GM21737 (cell line): Measurements from ENCODE around the gene CSGALNACT2.
"Not testable (repeated sequence)": the region's sequence is repeated elsewhere in the genome, so short reads cannot be mapped to it uniquely, and the experiment has no call there.

ENCODE experiments used
- ATAC-seq: cut with Tn5 transposase; IDR thresholded peaks from one replicate; pipeline ENCODE4 v1.9.1; 2021; ENCODE audit warnings: mild to moderate bottlenecking, moderate library complexity; ENCODE audit not compliant: unreplicated experiment

CSGALNACT2 gene

GRCh38 chr10:43212043-43212721, 73.9 kb downstream of the CSGALNACT2 start:
- ATAC-seq, result no peak

GRCh38 chr10:43214071-43214955, 76.1 kb downstream of the CSGALNACT2 start:
- ATAC-seq, result no peak

DNA sequence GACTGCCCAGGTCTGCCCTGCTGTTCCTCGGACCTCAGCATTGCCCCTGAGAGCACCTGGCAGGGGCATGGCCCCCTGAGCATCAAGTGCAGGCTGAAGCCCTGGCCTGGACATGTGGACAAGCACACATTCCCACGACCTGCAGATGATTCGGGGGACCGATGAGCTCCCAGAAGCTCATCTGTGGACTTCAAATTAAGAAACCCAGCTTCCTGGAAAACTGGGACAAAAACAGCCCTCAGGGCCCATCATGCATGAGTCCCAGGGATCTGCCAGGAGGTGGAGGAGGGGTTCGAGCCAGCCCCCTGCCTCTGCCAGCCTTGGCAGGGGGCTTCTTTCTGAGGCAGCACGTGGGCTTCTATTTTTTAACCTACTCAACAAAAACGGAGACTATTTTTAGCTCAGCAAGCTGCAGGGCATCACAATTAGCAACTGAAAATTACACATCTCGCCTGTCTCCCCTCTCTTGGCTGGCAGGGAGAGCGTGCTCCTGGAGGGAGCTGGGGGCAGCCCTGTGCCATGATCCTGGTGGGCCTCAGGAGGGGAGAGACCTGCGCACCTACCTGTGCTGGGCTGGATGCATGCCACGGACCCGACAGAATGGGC, 76.8 kb downstream of the CSGALNACT2 start:
- no peak for ATAC-seq

GRCh38 chr10:43215758-43216455, 77.7 kb downstream of the CSGALNACT2 start:
- no peak for ATAC-seq

DNA sequence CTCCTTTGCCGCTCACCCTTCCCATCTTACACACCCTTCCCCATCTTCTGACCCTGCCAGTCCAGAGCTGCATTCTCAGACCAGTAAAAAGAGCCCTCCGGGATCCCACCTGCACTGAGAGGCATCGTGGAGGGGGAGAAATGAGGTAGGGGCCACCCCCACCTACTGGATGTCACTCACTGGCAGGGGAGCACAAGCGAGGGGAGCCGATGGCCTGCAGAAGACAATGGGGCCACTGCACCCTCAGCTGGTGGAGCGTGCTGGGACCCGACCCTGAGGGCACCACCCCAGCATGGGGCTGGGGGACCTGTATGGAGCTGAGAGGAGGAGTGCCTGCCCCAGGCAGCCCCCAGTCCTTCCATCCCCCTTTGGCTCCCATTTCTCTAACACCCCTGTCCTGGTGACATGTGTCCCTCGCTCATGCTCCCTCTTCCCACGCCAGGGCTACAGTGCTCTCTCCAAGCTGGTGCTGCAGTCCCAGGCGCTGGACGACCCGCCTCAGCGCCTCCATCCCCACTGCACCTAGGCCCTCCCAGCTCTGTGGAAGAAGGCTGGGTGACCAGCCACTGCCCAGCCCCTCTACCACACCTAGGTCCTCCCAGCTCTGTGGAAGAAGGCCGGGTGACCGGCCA, 78.8 kb downstream of the CSGALNACT2 start:
- ATAC-seq, result no peak

DNA sequence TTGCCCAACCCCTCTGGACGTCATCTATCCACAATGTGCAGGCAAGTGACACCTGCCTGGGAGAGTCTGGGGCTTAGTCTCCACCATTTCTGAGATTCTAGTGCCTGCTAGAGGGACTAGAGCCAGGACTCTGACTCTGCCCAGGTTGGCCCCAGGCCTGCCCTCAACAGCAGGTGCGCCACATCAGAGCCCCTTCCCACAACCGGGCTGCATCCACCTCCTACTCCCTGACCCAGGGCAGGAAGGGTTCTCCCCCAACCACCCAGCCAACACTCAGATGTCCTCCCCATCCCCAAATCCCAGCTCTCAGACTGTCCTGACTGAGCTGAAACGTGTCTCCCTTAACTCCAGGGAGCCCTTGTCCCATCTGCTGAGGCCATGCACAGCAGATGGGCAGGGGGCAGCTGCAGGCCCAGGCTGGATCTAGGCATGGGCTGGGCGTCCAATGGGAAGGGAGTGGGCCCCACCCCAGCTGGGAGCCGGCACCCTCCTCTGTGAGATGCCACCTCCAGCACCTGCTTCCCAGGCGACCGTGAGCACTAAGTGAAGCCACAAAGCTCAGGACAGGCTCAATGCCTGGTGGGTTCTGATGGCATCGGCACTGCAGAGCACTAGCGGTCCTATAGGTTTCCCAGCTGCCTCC, 79.4 kb downstream of the CSGALNACT2 start:
- no peak for ATAC-seq

DNA sequence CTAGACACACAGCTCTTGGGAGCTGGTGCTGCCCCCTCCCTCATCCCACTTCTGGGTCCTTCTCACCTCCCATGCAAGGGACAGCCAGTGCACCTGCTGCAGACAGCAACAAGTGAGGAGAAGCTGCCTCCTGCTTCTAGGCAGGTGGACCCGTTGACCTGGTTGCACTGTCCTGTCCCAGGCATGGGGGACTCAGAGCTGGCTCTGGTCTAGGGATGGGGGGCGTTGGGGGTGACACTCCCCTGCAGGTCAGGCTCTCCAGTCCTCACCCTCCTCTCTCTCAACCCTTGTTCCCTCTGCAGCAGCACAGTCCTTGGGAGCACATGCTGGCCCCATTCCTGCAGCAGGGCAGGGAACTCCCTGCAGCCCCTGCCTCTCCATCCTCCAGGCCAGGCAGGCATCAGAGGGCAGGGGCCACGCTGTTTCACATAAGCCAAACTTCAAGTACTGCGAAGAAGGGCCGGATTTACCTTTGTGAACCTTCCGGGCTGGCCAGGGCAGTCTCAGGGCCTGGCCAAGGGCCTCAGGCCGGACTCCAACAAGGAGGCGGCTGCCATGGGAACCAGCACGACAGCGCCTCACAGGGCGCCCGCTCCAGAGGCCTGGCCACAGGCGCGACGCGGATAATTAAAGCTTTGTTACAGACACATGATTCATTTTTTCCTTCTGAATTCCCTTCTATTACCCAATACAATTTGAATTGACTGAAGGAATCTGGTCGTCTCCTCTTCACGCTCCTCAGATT, 80.1 kb downstream of the CSGALNACT2 start:
- ATAC-seq, result no peak

DNA sequence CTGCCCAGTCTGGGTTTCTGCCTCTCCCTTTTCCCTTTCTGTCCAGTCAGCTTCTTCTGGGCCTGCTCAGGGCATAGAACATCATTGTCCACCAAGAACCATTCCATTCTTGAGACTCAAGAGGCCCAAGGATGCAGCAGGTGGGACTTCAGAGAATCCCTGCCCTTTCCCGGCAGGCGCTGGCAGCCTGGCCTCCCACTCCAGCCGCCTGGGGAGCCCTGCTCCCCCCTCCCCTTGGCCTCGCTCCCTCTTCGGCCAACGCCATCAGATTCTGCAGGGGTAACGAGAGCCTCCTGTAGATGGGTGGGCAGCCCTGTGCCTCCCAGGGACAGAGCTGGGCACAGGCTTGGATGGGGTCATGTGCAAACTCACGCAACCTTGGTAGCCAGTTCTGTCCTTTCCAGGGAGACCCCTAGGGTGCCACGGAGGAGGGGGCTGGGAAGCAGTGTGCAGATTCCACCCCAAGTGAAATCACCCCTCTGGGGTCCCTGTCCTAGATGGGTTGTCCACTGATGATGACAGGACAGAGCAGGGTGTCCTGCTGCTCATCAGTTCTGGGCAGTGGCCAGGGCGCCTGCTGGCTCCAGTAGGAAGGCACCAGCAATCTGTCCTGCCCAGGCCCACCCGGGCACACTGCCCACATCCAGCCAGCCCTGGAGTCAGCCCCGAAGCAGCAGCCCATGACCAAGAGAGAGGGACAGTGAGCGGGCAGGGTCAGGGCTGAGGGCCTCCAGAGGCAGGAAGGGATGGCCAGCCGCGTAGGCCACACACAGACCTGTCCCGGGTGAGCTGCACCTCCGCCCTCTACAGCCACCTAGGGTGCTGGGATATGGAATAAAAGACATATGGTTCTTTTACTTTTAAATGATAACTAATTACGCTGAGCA, 80.9 kb downstream of the CSGALNACT2 start:
- no peak for ATAC-seq

DNA sequence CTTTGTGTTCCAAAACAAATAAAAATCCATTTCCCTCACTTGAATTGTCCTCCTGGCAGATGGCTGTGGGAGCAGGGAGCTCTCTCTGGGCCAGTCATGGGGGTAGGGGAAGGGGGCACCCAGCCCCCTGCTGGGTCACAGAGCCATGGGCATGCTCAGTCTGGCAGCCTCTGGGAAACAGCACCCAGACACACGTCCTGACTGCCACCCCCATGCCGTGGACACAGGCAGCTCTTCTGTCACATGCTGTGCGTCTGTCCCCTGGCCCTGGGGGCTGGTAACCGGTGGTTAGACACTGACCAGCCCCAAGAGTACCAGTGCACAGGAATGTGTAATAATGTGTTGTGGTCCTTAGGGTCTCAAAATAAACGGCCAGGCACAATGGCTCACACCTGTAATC, 81.6 kb downstream of the CSGALNACT2 start:
- no peak for ATAC-seq

- ATAC-seq, result not testable (repeated sequence)
These were observed 82.0 kb downstream of the CSGALNACT2 start for GRCh38 chr10:43220251-43220650.

DNA sequence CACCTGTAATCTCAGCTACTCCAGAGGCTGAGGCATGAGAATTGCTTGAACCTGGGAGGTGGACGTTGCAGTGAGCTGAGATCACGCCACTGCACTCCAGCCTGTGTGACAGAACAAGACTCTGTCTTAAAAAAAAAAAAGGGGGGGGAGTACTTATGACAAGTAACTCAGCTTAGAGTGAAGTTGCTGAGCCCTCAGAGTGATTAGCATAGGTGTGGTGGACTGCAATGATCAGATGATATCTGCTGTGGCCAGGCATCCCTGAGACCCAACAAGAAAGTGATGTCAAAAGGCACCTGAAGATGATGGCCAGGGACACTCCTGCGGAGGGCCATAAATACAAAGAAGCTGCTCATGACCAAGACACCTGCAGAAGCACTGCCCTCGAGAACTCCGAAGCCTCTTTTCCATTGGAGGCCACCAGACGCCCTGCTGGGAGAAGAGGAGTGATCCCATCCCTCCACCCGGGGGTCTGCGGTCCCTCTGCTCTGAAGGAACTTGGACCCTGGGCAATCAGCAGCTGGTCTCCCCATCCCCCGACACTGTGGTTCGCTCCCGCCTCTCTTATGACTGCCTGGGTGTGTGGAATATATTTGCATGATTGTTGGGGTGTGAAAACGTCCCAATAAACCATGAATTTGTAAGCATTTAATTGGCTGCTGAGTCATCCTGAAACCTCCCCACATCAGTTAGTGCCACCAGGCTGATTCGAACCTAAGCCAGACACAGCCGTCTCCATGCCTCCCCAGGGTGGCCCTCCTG, 82.6 kb downstream of the CSGALNACT2 start:
- no peak for ATAC-seq

DNA sequence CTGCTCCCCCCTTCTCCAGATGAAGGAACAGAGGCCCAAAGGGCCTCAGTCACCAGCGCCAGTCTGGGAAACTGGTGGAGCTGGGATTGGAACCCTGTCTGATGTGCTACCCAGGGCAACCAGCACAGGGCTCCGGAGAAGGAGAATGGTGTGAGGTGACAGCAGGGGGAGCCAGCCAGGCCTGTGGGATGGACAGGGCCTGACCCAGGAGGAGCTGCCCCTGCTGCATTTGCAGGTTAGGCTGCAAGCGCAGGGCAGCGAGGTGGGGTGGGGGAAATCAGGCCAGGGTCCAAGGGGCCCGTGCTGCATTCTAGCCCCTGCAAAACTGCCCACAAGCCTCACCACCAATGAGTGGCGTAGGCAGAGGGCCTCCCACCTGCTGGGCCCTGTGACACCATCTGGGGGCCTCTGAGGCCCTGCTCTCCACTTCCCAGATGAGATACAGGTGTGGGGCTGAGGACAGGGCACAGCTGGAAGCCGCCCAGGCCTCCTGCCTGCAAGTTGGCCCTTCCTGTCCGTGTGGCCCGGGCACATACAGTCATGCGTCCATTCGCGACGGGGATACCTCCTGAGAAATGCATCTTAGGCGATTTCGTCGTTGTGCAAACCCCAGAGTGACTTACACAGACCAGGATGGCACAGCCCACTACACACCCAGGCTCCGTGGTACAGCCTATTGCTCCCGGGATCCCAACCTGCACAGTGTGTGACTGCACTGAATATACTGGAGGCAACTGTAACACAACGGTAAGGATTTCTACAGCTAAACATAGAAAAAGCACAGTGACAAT, 83.4 kb downstream of the CSGALNACT2 start:
- ATAC-seq, result no peak

DNA sequence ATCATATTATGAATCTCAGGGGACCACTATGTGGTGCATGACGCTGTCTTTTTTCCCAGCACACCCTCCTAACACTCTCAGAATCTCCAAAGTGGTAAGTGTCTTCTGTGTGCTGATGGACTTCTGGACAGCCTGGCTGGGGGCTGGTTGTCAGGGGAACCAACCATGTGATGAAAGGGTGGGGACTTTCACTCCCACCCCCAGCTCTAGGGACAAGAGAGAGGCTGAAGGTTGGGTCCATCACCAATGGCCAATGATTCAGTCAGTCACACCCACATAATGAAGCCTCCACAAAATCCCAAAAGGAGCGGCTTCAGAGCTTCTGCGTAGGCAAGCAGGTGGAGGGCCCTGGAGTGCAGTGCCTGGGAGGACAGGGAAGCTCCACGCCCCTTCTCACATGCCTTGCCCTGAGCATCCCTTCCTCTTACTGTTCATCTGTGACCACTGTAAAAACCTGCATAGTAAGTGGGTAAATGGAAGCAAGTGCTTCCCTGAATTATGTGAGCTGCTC, 84.0 kb downstream of the CSGALNACT2 start:
- ATAC-seq, result no peak

DNA sequence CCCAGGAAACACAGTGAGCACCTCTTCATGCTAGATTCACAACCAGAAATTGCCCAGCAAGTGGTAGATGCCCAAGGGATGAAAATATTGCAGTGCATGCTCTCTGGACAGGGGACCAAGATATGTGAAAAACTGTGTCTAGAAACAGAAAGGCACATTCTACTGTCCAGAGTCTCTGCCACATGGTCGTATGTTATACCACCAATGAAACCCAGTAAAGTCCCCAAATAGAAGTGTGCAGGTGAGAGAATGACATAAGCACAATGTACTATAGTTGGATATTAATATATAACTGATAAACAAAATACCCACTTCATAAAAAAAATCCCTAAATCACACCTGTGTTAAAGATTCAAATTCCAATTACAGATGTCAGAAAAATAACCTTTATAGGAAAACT, 84.8 kb downstream of the CSGALNACT2 start:
- no peak for ATAC-seq

DNA sequence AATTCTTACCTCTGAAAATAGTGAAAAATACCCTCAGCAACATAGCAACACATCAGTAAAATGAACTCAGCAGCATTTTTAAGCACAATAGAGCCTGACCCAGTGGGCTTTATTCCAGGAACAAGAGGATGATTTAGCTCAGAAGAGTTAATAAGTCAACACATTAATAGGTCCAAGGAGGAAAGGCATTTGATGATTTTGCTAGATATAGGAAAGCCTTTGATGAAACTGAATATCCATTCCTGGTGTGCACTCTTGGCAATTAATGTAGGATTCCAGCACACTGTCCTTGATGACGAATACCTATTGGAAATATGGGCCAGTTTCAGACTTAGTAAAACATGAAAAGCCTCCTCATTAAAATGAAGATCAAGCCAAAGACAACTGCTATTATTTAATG, 86.1 kb downstream of the CSGALNACT2 start:
- ATAC-seq, result no peak

- ATAC-seq, result no peak
These were observed 87.0 kb downstream of the CSGALNACT2 start for GRCh38 chr10:43225004-43225786.
